DMS79 (cell line): ENCODE results near the gene MST1.

Experiments used
- DNase-seq: peaks from one replicate; lab custom pipeline; 2025; lab: John Stamatoyannopoulos, UW

Gene MST1

DNA sequence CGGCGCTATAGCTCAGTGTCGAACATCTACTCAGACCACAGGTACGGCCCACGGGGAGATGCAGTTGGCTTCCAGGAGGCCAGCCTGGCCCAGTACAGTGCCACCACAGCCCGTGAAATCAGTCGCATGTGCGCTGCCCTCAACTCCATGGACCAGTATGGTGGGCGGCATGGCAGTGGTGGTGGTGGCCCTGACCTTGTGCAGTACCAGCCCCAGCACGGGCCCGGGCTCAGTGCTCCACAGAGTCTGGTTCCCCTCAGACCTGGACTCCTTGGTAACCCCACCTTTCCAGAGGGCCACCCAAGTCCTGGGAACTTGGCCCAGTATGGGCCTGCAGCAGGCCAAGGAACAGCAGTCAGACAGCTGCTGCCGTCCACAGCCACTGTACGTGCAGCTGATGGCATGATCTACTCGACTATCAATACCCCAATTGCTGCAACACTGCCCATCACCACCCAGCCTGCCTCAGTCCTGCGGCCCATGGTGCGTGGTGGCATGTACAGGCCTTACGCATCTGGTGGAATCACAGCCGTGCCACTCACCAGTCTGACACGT lies 33.5 kb downstream of the MST1 start:
- DNase-seq: no peak

DNA sequence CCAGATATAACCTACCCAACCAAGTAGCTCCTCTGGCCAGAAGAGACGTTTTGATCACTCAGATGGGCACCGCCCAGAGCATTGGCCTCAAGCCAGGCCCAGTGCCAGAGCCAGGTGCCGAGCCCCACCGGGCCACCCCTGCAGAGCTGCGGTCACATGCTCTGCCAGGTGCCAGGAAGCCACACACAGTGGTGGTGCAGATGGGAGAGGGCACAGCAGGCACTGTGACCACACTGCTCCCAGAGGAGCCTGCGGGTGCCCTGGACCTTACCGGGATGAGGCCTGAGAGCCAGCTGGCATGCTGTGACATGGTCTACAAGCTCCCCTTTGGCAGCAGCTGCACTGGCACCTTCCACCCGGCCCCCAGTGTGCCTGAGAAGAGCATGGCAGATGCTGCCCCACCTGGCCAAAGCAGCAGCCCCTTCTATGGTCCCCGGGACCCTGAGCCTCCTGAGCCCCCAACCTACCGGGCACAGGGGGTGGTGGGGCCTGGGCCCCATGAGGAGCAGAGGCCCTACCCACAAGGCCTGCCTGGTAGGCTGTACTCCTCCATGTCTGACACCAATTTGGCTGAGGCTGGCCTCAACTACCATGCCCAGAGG lies 34.2 kb downstream of the MST1 start:
- DNase-seq: peak; percentile 68

DNA sequence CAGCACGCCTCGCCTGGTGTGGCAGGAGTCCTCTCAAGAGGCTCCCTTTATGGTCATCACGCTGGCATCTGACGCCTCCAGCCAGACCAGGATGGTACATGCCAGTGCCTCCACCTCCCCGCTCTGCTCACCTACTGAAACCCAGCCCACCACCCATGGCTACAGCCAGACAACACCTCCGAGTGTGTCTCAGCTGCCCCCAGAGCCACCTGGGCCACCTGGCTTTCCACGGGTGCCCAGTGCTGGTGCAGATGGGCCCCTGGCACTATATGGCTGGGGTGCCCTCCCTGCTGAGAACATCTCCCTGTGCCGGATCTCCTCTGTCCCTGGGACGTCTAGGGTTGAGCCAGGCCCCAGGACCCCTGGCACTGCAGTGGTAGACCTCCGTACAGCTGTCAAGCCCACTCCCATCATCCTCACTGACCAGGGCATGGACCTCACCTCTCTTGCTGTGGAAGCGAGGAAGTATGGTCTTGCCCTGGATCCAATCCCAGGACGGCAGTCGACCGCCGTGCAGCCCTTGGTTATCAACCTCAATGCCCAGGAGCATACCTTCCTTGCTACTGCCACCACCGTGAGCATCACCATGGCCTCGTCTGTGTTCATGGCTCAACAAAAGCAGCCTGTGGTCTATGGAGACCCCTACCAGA lies 35.0 kb downstream of the MST1 start:
- DNase-seq: no peak

DNA sequence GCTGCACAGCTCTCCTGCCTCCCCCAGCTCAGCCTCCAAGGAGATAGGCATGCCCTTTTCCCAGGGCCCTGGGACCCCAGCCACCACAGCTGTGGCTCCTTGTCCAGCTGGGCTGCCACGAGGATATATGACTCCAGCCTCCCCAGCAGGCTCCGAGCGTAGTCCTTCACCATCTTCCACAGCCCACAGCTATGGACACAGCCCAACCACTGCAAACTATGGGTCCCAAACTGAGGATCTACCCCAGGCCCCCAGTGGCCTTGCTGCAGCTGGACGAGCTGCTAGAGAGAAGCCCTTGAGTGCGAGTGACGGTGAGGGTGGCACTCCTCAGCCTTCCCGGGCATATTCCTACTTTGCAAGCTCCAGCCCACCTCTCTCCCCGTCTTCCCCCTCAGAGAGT lies 35.7 kb downstream of the MST1 start:
- no peak for DNase-seq

DNA sequence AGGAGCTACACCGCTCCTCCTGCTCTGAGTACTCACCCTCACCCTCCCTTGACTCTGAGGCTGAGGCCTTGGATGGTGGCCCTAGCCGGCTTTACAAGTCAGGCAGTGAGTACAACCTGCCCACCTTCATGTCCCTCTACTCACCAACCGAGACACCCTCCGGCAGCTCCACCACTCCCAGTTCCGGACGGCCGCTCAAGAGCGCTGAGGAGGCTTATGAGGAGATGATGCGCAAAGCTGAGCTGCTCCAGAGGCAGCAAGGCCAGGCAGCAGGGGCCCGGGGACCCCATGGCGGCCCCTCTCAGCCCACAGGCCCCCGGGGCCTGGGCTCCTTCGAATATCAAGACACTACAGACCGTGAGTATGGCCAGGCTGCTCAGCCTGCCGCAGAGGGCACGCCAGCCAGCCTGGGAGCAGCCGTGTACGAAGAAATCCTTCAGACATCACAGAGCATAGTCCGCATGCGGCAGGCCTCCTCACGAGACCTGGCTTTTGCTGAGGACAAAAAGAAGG lies 36.3 kb downstream of the MST1 start:
- no peak for DNase-seq

DNA sequence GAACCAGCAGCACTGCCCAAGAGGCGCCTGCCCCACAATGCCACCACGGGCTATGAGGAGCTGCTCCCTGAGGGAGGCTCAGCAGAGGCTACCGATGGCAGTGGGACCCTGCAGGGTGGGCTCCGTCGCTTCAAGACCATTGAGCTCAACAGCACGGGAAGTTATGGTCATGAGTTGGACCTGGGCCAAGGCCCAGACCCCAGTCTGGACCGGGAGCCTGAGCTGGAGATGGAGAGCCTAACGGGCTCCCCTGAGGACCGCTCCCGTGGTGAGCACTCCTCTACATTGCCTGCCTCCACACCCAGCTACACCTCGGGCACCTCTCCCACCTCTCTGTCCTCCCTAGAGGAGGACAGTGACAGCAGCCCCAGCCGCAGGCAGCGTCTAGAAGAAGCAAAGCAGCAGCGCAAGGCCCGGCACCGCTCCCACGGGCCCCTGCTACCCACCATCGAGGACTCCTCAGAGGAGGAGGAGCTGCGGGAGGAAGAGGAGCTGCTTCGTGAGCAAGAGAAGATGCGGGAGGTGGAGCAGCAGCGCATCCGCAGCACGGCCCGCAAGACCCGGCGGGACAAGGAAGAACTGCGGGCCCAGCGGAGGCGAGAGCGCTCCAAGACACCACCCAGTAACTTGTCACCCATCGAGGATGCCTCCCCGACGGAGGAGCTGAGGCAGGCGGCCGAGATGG lies 36.9 kb downstream of the MST1 start:
- DNase-seq: no peak

DNA sequence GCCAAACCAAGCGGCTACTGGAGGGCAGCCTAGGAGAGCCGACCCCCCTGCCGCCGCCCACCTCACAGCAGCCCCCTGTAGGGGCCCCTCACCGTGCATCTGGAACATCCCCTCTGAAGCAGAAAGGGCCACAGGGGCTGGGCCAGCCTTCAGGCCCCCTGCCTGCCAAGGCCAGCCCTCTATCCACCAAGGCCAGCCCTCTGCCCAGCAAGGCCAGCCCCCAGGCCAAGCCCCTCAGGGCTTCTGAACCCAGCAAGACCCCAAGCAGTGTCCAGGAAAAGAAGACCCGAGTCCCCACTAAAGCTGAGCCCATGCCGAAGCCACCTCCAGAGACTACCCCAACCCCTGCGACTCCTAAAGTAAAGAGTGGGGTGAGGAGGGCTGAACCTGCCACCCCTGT lies 38.6 kb downstream of the MST1 start:
- DNase-seq: no peak

DNA sequence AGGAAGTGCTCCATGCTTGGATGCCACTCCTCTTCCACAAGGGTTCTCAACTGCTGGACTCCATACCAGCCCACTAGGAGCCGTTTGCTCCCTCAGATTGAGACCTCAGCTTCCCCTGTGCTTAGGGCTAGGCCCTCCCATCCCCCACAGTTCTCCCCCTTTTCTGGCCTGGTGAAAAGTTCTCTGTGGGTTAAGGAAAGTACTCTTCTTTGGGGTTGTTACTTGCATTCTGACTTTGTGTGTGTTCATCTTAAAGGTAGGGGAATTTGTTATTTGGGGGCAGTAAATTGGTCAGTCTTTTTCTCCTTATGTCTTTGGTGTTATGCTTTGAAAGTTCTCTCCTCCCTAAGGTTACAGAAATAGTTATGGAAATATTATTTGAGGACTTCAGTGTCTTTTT lies 39.1 kb downstream of the MST1 start:
- DNase-seq: no peak

DNA sequence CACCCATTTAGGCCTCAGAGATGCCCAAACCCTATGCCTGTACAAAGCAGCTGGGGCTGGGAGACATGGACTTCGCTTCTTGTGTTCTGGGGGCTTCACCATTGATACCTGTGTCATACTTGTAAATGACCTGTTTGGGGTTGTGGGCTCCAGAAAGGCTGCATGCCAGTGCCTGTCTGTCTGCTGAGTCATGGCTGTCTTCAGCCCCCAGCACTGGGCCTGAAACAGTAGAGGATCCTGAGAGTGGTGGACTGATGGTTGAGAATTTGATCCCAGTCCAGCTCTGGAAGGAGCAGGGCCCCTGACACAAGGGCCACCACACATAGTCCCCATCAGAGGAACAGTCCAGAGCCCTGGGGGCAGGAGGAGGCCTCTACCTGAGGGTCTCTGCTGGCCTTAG lies 39.7 kb downstream of the MST1 start:
- DNase-seq: no peak

DNA sequence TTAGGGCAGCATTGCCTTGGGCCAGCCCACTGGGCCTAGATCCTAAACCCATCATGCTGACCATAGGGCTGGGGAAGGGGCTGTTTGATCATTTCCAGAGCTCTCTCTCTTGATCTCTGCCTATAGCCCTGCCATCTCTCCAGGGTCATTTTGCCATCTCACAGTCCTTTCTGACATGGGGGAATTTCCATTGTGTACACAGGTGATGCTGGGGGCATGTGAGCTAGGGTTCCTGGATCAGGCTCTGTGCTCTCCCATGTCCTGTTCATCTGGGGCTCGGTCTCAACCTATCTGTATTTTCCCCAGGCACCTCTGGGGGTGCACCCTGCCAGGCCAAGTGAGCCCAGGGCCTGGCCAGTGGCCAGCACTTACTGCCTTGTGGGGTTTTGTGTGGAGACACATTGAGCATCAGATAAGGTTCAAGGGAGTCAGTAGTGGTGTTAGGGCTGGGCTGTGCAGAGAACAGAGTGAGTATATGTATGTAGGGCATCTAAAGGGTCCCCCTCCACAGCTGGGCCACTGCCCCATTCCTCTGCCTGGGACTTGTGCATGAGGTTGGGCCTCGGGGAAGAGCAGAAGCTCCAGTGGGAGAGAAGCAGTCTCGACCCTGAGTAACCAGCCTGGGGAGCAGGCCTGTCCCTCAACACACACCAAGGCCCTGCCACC lies 40.8 kb downstream of the MST1 start:
- DNase-seq: no peak

DNA sequence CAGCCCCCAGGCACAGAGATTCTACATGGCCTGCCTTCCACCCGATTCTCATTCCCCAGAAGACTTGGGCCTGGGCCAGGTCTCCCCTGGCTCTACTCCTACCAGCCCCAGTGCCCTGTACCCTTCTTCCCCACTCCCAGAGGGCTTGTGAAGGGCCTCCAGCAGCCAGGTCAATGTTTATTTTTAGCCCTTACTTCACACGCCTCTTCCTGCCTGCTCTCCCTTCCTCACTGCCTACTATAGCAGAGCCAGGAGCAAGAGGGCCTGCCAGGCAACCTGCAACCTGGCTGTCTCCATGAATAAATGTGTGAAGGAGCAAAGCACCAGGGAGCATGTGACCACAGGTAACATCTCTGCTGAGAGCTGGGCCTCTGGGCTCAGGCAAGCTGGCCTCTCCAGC lies 41.5 kb downstream of the MST1 start:
- peak; percentile 21 for DNase-seq

DNA sequence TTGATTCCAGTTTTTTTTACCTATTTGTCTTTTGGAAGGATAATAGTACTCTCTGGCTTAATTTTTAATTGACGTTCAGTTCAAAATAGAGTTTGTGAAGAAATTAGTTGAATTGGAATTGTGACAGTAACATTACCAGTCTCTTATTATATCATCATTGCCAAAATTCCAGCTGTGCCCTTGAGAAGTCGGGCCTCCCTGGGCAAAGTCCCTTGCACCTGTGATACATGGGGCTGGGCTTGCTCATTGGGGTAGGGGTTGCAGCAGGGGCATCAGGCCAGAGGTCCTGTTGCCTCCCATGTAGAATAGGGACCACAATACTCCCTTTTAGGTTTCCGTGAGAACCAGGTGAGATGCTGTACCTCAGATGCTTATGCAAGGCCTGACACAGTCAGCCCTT lies 43.0 kb downstream of the MST1 start:
- DNase-seq: no peak

DNA sequence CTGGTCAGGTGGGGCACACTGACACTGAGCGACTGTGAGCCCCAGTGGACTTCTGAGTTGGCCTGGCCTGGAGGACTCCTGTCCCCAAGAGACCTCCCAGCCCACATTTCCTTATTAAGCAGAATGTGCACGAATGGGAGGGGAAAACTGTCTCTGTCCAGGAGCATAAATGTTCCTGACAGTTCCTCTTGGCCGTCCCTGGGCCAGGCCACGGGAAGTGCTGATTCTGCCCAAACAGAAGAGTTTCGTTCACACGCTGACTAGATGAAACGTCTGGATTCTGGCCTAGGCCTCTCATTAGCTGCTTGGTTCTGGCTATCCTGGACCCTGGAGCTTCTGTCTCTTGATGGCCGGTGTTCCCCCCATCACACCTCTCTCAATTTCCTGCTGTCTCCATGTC lies 44.6 kb downstream of the MST1 start:
- DNase-seq: no peak

DNA sequence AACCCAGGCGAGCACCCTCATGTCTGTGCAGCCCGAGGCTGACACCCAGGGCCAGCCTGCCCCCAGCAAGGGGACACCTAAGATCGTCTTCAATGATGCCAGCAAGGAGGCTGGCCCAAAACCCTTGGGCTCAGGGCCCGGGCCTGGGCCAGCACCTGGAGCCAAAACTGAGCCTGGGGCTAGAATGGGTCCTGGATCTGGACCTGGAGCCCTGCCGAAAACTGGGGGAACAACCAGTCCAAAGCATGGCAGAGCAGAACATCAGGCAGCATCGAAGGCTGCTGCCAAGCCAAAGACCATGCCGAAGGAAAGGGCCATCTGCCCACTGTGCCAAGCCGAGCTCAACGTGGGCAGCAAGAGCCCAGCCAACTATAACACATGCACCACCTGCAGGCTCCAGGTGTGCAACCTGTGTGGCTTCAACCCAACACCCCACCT lies 46.5 kb downstream of the MST1 start:
- DNase-seq: no peak

DNA sequence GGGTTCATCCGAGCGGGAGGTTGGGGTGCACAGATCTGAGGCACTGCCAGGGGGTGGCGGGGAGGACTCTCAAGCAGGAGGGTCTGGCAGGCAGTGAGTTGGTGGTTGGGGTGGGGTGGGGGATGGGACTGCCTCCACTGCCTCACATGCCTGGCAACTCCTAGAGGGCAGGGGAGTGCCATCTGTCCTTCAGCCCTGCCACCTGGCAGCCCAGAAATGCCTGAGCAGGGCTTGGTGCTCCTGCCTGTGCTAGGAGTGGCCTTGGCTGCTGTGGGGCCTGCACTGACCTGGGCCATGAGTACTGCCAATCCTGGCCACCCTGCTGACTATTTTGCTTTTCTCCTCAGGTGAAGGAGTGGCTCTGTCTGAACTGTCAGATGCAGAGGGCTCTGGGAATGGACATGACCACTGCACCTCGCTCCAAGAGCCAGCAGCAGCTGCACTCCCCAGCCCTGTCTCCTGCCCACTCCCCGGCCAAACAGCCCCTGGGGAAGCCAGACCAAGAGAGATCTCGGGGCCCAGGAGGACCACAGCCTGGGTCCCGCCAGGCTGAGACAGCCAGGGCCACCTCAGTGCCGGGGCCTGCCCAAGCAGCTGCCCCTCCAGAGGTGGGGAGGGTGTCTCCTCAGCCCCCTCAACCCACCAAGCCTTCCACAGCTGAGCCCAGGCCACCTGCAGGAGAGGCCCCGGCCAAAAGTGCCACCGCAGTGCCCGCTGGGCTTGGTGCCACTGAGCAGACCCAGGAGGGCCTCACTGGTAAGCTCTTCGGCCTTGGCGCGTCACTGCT lies 47.2 kb downstream of the MST1 start:
- no peak for DNase-seq

DNA sequence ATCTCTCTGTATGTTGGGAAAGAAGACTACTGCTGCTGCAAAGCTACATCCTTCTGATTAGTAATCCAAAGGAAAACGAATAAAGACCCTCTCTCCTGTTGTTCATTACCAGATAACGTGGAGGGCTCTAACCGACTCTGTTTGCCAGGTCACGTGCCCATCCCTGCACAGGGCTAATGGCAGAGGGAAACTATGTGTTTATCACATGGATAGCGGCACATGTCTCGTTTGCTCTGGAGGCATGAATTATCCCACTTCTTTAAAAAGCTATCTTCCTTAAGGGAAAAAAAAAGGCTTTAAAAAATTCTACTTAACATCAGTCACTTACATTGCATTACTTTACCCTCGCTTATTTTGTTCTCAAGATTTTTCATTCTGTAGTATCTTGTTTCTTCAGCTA lies 48.0 kb downstream of the MST1 start:
- DNase-seq: no peak

DNA sequence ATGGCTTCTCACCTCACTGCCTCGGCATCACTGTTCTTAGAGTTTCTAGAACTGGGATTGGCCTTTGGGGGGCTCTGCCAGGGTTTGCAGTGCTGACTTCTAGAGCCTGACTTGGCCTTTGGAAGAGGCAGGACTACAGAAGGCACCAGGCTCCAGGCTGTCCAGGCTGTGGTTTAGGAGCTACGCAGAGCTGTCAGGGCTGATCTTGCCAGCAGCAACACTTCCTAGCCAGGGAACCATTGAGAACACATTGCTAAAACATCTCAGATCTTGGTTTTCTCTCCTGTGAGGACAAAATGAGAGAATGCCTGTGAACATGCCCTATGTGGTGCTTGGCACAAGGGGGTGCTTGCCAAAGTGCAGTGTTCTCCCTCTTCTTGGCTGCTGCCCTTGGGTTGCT lies 49.7 kb downstream of the MST1 start:
- no peak for DNase-seq

DNA sequence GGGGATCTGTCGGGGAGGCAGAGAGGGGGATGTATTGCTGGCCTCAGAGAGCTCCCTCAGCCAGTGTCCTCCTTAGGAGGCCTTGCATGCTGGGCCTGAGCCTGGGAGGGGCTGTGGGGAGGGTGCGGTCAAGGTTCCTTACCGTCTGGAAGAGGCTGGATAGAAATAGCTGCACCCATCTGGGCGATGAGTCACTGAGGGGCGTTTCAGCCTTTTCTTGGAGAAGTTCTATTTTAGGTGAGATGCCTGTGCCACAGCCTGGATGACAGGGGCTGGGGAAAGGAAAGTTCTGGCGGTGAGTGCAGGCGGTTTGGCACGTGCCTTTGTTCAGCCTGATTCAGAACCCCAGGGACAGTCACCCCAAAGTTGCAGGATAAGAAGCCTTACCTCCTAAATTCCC lies 50.8 kb downstream of the MST1 start:
- no peak for DNase-seq

DNA sequence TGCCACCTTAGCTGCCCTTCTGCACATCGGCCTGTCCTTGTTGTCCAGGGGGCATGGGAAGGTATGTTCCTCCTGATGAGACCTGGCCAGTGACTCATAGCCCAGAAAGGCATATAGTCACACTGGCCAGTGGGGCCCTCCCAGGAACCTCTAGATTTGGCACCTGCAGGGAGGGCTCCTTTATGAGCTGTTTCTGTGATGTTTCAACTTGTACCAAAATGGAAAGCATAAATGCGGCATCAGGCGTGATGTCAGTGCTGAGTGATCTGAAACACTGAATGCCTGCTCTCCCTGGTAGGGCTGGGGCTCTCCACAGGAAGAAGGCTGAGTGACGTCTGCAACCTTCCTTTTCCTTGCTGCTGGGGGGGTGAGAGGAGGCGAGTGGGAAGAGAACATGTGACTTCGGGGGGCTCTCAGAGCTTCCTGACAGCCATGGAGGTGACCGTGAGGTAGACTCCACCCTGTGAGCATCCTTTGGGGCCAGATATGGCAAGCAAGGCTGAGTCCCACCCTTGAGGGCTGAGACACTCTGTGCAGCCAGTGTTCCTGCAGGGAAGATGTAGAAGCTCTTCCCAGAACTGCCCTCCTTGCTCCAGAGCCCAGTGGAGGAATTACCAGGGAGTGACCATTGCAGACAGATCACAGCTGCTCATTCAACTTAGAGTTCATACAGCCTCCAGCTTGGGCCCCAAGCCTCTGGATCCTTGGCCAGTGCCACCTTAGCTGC lies 52.2 kb downstream of the MST1 start:
- DNase-seq: no peak

DNA sequence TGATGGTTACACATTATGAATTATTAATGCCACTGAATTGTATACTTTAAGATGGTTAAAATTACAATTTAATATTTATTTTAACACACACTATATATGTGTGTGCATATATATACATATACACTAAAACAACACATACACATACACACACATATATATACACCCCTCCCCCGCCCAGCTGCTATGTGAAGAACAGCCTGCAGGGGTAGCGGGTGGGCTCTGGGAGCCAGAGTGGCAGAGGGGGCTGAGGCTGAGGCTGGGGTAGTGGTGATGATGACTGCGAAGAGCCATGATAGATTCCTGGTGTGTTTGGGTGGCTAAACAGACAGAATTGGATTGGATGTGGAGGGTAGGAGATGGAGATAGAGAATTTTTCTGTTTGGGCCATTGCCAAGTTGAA lies 54.5 kb downstream of the MST1 start:
- no peak for DNase-seq
